AG04450 (cell line): Measurements from ENCODE around the gene GJB3. TPM values are rescaled to one million over a fixed set of nuclear protein-coding genes. Genes with fewer than 3 reads are reported as not detected.

Experiments used
- CTCF ChIA-PET: fragments of 300-600, 350-600 bp; formaldehyde crosslinking; extraction: SDS; loops from one replicate; lab custom pipeline; 2022; ENCODE audit warnings: antibody characterized with exemption, inconsistent platforms; lab: Charles Lee
- POLR2A ChIA-PET: fragments of 350-600 bp; formaldehyde crosslinking; extraction: SDS; loops from one replicate; lab custom pipeline; 2021; ENCODE audit warnings: antibody characterized with exemption, inconsistent platforms; lab: Yijun Ruan, JAX
- DNase-seq: peaks from one replicate; pipeline ENCODE4 v3.0.0-alpha.2; 2011; ENCODE audit warnings: low read depth, low spot score
- H3K27ac ChIP-seq: one replicate; pipeline ENCODE4 v1.5.1; 2012; ENCODE audit warnings: low read depth, low read length, control low read depth
- H3K27me3 ChIP-seq: one replicate; pipeline ENCODE4 v1.6.0; 2012; ENCODE audit warnings: low read length; ENCODE audit not compliant: control insufficient read depth, insufficient read depth
- H3K4me3 ChIP-seq: 2 replicates; pipeline ENCODE4 v1.5.1; 2011; ENCODE audit warnings: mild to moderate bottlenecking, low read depth, low read length, control low read depth
- H3K9me3 ChIP-seq: 2 replicates; pipeline ENCODE4 v1.5.1; 2012; ENCODE audit warnings: low read length; ENCODE audit not compliant: control insufficient read depth, insufficient read depth
- CTCF ChIP-seq: IDR thresholded peaks from 2 replicates; pipeline ENCODE4 v1.5.1; 2011; ENCODE audit warnings: low read depth, low read length, control low read depth, inconsistent platforms
- polyA plus RNA-seq: library from polyadenylated mRNA; depleted of rRNA; stranded (reverse); fragments of >200 nt; gene quantifications from 2 replicates; pipeline ENCODE4 v1.2.3, GENCODE V29; 2011

GJB3 gene
- polyA plus RNA-seq, 1 experiment, result not detected

GRCh38 chr1:34759503-34760357, 21.3 kb upstream of the GJB3 start, which contains the start of gene GJB4:
Gene GJB4 (plus strand): TSS chr1:34759740. CDS start chr1:34761255, 1,515 bp downstream.
- CTCF ChIA-PET, result interaction anchor here (1.6 kb wide), 1 partner anchor 16 kb away, joined by 4 read pairs; no protein-coding TSS in a partner anchor
- no peak for DNase-seq
- no peak within 1 kb of the TSS for H3K4me3 ChIP-seq
- H3K27ac ChIP-seq, result no peak within 1 kb of the TSS
- H3K27me3 ChIP-seq, result no peaks in the 10 kb centered on the region
- no peaks in the 10 kb centered on the region; the same call in 1 of the 2 replicates for H3K9me3 ChIP-seq
- POLR2A ChIA-PET, result no interaction called here
- no peak for TF ChIP-seq CTCF

GRCh38 chr1:34761176-34761761, 19.7 kb upstream of the GJB3 start:
- DNase-seq, result no peak
- no peaks in the 10 kb centered on the region for H3K27me3 ChIP-seq
- H3K9me3 ChIP-seq, result no peaks in the 10 kb centered on the region; the same call in 1 of the 2 replicates
- H3K4me3 ChIP-seq, result no peak overlapping the region
- H3K27ac ChIP-seq, result no peak overlapping the region
- no peak for TF ChIP-seq CTCF
- ChIA-PET CTCF (no interaction called here), POLR2A (no interaction called here)

- DNase-seq, result no peak
- Histone ChIP-seq H3K27ac (no peak overlapping the region), H3K27me3 (no peaks in the 10 kb centered on the region), H3K9me3 (no peaks in the 10 kb centered on the region; the same call in 1 of the 2 replicates), H3K4me3 (no peak overlapping the region)
- ChIA-PET POLR2A (no interaction called here), CTCF (no interaction called here)
- TF ChIP-seq CTCF, result no peak
Observed at GRCh38 chr1:34761776-34762307, 19.2 kb upstream of the GJB3 start.

GRCh38 chr1:34762474-34763141, 18.4 kb upstream of the GJB3 start:
- no peaks in the 10 kb centered on the region; the same call in 1 of the 2 replicates for H3K9me3 ChIP-seq
- CTCF ChIA-PET, result no interaction called here
- H3K27me3 ChIP-seq, result no peaks in the 10 kb centered on the region
- TF ChIP-seq CTCF, result no peak
- POLR2A ChIA-PET, result no interaction called here
- no peak overlapping the region for H3K4me3 ChIP-seq
- DNase-seq, result no peak
- no peak overlapping the region for H3K27ac ChIP-seq
